ENCODE data around the gene IRF8.

Gene IRF8

GRCh38 chr16:85864965-85865364 lies 34.0 kb upstream of the IRF8 start:
- TF ChIP-seq POLR2AphosphoS5 (IDR thresholded peaks at IDR 0.05; ENCODE audit: low read depth, low read length) (no peak), SIN3A (IDR thresholded peaks at IDR 0.05; ENCODE audit: borderline replicate concordance, insufficient read depth, low read length) (no peak), REST (IDR thresholded peaks at IDR 0.05; ENCODE audit: insufficient read depth in 1 of 2, low read depth in 2 of 2, low read length in 2 of 2) (no peak), TAF1 (IDR thresholded peaks at IDR 0.05; ENCODE audit: borderline replicate concordance, insufficient read depth, low read length) (no peak), FOXP2 (optimal IDR thresholded peaks at IDR 0.05; ENCODE audit: borderline replicate concordance, extremely low read depth, extremely low read length, insufficient read depth) (no peak)

- TF ChIP-seq FOXP2 (optimal IDR thresholded peaks at IDR 0.05; ENCODE audit: borderline replicate concordance, extremely low read depth, extremely low read length, insufficient read depth): no peak
- no peak for TF ChIP-seq REST (IDR thresholded peaks at IDR 0.05; ENCODE audit: insufficient read depth in 1 of 2, low read depth in 2 of 2, low read length in 2 of 2)
- TF ChIP-seq POLR2AphosphoS5 (IDR thresholded peaks at IDR 0.05; ENCODE audit: low read depth, low read length): no peak
- TF ChIP-seq SIN3A (IDR thresholded peaks at IDR 0.05; ENCODE audit: borderline replicate concordance, insufficient read depth, low read length): no peak
- TF ChIP-seq TAF1 (IDR thresholded peaks at IDR 0.05; ENCODE audit: borderline replicate concordance, insufficient read depth, low read length): no peak
Observed at GRCh38 chr16:85867189-85867588, 31.8 kb upstream of the IRF8 start.

- TF ChIP-seq POLR2AphosphoS5 (IDR thresholded peaks at IDR 0.05; ENCODE audit: low read depth, low read length): no peak
- no peak for TF ChIP-seq SIN3A (IDR thresholded peaks at IDR 0.05; ENCODE audit: borderline replicate concordance, insufficient read depth, low read length)
- no peak for TF ChIP-seq REST (IDR thresholded peaks at IDR 0.05; ENCODE audit: insufficient read depth in 1 of 2, low read depth in 2 of 2, low read length in 2 of 2)
Observed at GRCh38 chr16:85868495-85868894, 30.5 kb upstream of the IRF8 start.

- no peak for TF ChIP-seq SIN3A (IDR thresholded peaks at IDR 0.05; ENCODE audit: borderline replicate concordance, insufficient read depth, low read length)
- TF ChIP-seq TAF1 (IDR thresholded peaks at IDR 0.05; ENCODE audit: borderline replicate concordance, insufficient read depth, low read length): no peak
- TF ChIP-seq FOXP2 (optimal IDR thresholded peaks at IDR 0.05; ENCODE audit: borderline replicate concordance, extremely low read depth, extremely low read length, insufficient read depth): no peak
- TF ChIP-seq POLR2AphosphoS5 (IDR thresholded peaks at IDR 0.05; ENCODE audit: low read depth, low read length): no peak
- TF ChIP-seq REST (IDR thresholded peaks at IDR 0.05; ENCODE audit: insufficient read depth in 1 of 2, low read depth in 2 of 2, low read length in 2 of 2): no peak
Observed at GRCh38 chr16:85869206-85869605, 29.8 kb upstream of the IRF8 start.
